ELR (cell line): Measurements from ENCODE around the gene EXD3.
"Not testable (repeated sequence)": the region's sequence is repeated elsewhere in the genome, so short reads cannot be mapped to it uniquely, and the experiment has no call there.

Experiments
- DNase-seq: peaks from one replicate; pipeline ENCODE4 v3.0.0-alpha.2; 2015; ENCODE audit warnings: low read depth

Gene EXD3

DNA sequence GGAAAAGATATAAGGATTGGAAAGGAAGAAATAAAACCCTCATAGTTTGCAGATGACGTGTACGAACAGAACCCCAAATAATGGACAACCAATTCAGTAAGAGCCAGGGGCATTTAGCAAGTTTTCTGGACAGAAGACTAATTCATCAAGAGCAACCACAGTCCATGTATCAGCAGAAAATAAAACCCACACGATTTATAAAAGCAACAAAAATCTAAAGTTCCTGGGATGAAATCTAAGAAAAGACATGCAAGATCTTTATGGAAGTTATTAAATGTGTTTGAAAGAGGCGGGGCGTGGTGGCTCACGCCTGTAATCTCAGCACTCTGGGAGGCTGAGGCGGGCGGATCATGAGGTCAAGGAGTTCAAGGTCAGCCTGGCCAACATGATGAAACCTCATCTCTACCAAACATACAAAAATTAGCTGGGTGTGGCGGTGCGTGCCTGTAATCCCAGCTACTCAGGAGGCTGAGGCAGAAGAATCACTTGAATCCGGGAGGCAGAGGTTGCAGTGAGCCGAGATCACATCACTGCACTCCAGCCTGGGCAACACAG lies 83.0 kb downstream of the EXD3 start:
- DNase-seq: not testable (repeated sequence)

DNA sequence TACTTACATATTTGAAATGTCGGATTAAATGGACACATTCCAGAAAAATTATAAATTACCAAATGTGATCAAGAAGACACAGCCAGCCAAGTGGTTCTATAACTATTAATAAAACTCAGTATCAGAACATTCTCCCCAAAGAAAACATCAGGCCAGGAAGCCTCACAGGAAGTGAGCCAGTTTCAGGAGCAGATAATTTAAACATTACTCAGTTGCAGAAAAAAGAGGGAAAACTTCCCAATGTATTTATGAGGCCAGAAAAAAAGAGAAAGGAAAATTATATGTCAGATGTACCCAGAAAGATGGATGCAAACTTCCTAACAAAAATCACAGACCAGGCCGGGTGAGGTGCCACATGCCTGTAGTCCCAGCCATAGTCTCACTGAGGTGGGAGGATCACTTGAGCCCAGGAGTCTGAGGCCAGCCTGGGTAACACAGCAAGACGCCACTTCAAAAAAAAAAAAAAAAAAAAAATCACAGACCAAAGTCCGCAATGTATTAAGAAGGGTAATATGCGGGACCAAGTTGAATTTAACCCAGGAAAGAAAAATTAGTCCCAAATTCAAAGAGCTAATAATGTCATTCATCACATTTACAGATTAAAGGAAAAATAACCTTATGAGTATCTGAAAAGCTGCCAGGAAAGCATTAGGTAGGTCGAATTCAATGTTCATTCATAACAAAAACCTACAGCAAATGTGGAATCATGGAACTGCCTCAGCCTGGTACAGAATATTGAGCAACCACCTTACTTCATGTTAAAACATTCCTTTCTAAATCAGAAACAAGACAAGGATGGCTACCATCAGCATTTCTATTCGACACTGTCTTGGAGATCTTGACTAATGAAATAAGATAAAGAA lies 83.7 kb downstream of the EXD3 start:
- DNase-seq: peak; percentile 61

DNA sequence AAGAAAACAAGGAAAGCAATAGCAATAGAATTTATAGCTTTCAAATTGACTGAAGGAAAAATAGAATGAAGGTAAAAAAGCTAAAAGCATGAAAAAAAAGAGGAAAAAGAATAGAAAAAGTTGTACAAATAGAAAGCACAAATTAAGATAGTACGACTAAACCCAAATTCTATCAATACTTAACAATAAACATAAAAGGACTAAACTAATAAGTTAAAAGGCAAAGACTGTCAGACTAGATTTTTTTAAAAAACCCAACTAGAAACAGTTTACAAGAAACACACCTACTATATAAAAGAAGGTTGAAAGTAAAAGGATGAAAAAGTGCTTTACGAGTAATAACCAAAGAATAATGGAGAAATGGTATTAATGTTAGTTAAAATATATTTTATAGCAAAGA lies 86.2 kb downstream of the EXD3 start:
- DNase-seq: no peak

DNA sequence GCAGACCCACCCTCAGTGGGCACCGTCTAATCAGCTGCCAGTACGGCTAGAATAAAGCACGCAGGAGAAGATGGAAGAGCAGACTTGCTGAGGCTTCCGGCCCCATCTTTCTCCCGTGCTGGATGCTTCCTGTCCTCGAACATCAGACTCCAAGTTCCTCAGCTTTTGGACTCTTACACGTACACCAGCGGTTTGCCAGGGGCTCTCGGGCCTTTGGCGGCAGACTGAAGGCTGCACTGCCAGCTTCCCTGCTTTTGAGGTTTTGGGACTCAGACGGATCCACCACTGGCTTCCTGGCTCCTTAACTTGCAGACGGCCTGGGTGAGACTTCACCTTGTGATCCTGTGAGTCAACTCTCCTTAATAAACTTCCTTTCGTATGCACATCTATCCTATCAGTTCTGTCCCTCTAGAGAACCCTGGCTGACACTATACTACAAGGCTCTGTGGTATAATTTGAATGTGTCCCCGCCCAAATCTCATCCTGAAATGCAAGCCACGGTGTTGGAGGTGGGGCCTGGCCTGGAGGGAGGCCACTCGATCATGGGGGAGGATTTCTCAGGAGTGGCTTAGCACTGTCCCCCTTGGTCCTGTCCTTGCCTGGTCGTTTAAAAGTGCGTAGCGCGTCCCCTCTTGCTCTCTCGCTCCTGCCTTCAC lies 89.8 kb downstream of the EXD3 start:
- DNase-seq: peak; percentile 45

DNA sequence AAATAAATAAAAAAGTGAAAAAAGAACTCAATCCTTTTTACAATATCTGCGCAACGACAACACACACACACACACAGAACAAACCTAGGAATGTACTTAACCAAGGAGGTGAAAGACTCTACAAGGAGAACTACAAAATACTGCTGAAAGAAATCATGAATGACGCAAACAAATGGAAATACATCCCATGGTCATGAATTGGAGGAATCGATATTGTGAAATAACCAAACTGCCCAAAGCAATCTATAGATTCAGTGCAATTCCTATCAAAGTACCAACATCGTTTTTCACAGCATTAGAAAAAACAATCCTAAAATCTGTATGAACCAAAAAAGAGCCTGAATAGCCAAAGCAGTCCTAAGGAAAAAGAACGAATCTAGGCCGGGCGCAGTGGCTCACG lies 91.0 kb downstream of the EXD3 start:
- DNase-seq: no peak

DNA sequence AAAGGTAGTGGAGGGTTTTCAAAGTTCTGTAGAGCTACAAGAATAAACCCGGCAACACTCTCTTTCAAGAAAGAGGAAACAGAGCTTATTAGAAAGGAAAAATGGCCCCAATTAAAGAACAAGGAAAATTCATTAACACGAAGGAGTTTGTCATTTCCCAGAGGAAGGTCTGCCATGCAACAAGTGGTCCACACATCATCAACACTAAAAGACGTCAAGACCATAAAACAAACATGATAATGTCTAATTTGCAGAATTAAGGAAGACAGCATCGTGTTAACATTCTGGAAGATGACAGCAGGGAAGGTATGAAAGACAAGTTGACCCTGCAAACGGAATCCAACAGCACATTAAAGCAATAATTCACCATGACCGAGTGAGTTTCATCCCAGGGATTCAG lies 92.3 kb downstream of the EXD3 start:
- DNase-seq: no peak

DNA sequence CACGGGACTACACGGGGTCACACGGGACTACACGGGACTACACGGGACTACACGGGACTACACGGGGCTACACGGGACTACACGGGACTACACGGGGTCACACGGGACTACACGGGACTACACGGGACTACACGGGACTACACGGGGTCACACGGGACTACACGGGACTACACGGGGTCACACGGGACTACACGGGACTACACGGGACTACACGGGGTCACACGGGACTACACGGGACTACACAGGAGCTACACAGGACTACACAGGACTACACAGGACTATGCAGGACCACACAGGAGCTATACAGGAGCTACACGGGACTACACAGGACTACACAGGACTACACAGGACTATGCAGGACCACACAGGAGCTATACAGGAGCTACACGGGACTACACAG lies 93.4 kb downstream of the EXD3 start:
- not testable (repeated sequence) for DNase-seq

DNA sequence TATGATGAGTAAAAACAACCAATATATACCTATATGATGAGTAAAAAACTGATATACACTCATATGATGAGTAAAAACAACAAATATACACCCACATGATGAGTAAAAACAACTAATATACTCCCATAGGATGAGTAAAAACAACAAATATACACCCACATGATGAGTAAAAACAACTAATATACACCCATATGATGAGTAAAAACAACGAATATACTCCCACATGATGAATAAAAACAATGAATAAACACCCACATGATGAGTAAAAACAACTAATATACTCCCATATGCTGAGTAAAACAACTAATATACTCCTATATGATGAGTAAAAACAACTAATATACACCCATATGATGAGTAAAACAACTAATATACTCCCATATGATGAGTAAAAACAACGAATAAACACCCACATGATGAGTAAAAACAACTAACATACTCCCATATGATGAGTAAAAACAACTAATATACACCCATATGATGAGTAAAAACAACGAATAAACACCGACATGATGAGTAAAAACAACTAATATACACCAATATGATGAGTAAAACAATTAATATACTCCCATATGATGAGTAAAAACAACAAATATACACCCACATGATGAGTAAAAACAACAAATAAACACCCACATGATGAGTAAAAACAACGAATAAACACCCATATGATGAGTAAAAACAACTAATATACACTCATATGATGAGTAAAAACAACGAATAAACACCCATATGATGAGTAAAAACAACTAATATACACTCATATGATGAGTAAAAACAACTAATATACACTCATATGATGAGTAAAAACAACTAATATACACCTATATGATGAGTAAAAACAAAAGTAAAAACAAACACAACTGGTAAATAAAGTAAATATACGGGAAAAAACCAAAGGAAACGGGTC lies 95.1 kb downstream of the EXD3 start:
- DNase-seq: peak; percentile 27

DNA sequence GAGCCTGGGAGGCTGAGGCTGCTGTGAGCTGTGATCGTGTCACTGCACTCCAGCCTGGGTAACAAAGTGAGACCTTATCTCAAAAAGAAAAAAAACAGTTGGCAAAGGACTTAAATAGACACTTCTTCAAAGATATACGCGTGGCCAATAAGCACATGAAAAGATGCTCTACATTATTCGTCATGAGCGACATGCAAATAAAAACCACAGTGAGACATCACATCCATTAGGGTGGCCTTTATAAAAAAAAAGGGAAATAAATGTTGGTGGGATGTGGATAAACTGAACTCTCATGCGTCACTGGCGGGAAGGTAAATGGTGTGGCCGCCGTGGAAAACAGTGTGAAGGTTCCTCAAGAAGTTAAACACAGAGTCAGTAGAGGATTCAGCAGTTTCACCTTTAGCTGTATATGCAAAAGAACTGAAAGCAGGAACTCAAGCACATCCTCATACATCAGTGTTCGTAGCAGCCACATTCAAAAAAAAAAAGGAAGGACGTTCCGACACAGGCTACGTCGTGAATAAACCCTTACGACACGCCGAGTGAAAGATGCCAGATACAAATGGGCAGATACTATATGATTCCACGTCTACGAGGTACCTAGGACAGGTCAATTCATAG lies 96.4 kb downstream of the EXD3 start:
- DNase-seq: no peak

DNA sequence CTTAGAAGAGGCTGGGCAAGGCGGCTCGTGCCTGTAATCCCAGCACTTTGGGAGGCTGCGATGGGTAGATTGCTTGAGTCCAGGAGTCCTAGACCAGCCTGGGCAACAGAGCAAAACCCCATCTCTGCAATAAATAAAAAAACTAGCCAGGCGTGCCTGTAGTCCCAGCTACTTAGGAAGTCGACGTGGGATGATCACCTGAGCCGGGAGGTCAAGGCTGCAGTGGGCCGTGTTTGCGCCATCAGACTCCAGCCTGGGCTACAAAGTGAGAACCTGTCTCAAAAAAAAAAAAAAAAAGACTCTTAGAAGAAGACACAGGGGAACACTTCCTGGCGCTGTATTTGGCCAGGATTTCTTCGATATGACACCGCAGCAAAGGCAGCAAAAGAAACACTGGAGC lies 97.2 kb downstream of the EXD3 start:
- no peak for DNase-seq

DNA sequence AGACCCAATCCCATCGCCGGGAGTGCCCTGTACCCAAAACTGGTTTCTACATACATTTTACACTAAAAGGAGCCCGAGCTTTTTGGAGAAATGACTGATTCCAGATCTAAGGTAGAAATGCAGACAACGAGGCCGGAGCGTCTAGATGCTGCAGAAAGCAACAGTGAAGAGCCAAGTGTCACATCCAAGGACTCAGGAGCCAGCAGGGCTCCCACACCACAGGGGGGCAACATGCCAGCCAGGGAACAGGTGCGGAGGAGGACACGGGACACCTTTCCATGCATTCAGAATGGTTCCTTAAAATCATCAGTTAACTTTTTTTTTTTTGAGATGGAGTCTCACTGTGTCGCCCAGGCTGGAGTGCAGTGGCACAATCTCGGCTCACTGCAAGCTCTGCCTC lies 97.8 kb downstream of the EXD3 start:
- DNase-seq: no peak

DNA sequence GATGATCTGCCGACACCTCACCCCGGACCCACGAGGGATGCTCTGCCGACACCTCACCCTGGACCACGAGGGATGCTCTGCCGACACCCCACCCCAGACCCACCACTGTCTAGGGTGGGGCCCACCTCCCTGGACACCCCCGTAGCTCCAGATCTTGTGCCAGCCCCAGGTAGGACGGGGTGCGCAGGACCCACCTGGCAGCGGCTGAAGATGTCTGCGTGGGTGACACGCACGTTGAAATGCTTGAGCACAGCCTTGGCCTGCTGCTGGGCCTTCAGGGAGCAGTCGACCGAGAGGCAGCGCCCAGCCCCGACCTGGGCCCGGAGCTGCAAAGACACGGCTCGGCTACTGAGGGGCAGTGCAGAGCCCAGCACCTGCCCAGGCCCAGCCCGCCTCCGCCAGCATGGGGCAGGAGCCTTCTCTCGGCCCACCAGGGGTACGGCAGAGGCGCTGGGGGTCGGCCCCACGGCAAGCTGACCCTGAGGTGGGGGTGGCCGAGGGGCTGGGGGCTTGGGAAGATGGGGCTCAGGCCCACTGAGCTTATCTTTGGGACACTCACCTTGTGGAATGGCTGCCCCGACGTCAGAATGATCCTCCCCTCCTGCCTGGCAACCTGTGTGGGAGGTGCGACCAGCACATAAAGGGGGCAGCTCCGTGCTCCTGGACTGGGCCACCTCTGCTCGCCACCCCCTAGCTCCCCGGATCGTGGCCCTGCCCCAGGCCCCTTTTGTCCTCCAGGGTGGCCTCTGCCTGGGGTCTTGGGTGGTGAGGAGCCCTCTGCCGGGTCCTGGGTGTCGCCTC lies 99.2 kb downstream of the EXD3 start:
- DNase-seq: no peak

DNA sequence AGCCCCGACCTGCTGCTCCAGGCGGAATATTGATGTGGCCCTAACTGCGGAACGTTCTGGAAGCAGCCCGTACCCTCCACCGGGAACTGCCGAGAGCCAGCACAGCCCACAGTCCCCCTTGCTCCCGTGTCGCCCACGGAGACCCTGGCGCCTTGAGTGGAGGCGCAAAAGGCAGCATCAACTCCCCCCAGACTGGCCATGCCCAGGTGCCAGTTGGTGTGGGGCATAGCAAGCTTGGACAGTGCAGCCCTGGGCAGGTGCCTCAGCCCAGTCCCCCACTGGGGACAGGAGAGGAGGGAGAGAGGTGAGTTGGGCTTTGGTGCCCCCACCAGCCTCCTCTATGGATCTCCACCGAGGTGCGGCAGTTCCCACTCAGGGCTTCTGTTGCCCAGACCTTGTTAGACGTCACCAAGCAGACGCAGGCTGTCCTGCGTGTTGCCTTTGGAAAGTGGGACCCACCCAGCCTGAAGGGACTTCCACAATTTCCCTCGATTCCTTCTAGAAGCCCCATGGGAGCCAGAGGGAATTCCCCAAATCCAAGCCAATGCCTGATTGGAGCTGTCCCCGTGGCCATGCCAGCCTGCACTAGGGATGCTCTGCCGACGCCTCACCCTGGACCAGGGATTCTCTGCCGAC lies 101.1 kb downstream of the EXD3 start:
- DNase-seq: no peak

DNA sequence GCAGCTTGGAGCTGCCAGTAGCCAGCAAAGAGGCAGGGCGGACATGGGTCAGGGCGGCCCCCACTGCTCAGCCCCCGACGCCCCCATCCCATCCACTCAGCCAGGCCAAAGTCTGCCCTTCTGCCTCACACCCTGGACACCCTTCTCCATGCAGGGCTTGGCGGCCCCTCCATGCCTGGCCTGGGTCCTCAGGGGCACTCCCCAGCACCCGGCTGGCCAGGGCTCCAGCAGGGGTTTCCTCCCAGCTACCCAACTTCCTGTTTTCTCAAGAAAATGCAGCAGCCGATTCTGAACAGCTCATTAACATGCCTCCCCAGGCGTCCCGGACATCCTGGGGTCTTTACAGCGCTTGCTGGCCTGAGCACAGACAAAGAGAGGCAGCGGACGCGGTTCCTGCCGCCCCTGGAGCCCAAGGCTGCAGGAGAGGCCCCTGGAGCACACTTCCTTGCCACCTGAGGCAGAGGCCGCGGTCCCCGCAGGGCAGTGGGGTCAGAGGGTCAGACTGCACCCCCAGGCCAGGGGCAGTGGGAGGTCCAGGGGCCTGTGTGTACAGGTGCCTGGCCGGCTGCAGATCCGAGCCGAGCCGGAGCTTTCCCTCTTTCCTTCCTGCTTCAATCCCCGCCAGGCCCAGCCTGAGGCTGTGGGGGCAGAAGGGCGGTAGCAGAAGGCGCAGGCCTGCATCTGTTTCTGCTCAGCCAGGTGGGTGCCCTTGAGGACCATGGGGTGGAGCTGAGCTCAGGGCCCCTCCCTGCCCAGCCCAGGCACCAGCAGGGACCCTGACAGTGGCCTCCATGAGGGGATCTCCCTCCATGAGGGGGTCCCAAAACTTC lies 102.2 kb downstream of the EXD3 start:
- no peak for DNase-seq

DNA sequence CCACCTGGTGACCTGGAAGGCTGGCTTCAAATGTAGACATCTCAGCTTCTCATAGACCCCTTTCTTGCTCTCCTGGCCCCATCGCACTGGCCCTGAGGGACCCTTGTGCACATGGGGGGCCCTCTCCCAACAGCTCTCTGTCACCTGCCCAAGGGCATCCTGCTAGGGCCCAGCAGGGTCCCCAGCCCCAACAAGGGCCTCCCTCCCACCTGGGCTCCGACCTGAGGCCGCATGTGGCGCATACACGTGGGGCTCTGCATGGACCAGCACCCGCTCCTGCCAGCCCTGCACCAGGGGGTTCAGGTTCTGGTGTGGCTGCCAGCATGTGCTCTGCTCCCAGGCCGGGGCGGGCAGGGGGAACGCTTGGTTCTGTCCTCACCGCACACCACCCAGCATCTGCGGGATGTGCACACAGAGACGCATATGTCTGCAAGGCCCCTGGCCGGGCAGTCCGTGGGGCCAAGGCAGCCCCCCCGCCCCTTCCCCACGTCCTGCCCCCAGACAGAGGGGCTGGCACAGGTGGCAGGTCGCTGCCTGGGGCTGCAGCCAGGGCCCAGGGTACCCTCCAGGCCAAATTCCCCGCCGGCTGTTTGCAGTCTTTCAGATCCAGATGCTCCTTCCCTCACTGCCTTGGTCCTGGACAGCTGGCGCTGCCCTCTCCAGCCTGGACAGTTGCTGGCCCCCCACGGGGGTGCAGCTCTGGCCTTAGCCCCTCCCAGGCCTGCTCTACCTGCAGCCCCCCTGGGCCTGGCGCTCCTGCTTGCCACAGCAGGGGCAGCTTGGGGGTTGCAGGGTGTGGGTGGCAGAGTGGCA lies 103.0 kb downstream of the EXD3 start:
- no peak for DNase-seq

DNA sequence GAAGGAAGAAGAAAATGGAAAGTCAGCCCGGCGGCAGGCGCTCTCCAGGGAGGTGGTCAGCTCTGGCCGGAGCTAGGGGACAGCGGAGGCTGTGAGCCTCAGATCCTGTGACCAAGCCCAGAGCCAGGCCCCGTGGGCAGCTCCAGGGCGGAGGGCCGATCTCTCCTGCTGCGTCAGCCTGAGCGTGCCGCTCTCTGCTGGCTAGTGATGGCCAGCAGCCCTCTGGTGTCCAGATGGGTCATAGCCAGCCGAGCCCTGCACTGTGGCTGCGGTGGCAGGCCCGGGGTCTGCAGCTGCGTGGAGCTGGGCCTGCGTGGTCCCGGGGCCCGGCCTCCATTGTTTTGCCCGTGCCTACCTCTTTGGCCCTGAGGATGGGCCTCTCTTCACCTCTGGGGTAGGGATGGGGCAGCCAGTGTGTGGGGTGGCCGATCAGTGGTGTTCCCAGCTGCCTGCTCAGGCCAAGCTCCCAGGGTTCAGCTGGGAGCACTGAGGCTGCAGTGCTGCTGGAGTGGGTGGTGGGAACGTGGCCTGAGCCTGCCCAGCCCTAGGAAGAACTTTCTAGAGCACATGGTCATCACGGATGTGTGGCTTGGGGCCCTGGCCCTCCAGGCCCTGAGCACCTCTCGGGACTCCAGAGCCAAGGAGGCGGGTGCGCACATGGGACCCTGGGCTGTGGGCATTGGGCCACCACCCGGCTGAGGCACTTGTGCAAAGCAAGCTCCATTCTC lies 103.8 kb downstream of the EXD3 start:
- DNase-seq: peak; percentile 42

DNA sequence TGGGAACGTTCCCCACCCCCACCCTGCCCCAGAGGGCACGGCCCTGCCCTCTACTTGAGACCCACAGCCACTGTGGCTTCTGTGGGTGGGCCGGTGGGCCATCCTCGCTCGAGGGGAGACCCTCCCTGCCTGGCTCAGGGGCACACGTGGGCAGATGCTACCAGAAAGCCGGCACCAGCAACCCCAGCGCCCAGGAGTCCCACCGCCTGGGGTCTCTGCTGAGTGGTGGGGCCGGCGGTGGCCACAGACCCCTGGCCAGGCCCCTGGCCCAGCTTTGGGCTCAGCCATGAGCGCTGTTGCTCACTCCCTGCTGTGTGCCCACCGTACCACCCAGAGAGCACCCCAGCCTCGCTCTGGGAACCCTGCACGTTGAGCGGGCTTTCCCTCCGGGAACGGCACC lies 104.4 kb downstream of the EXD3 start:
- no peak for DNase-seq
